GM18526 (cell line): Measurements from ENCODE around the gene EFHC2.

Experiments used
- POLR2A ChIP-seq: IDR thresholded peaks from 3 replicates; pipeline ENCODE4 v1.6.1; 2011; ENCODE audit not compliant: insufficient read length; ENCODE audit errors: extremely low read depth

The EFHC2 gene

GRCh38 chrX:44246826-44247225 lies 96.6 kb downstream of the EFHC2 start:
- no peak for TF ChIP-seq POLR2A

- no peak for TF ChIP-seq POLR2A
These were observed 97.7 kb downstream of the EFHC2 start for GRCh38 chrX:44245733-44246132.

DNA sequence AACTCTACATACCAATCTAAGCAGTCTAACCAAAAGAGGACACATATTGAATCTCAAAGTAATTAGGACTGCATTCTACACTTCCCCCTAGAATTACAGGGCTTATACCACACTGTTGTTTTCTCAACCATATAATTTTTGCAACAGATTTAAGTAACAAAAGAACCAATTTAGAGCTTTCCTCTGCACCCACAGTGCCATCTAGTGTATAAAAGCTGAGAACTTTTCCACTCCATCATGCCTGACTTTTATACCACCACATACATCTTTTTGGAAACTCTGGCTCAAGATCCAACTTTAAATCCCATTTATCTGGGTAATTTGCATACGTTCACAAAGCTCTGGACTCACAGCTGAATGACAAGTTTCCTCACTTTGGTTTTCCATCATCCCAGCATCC lies 99.5 kb downstream of the EFHC2 start:
- TF ChIP-seq POLR2A: no peak

DNA sequence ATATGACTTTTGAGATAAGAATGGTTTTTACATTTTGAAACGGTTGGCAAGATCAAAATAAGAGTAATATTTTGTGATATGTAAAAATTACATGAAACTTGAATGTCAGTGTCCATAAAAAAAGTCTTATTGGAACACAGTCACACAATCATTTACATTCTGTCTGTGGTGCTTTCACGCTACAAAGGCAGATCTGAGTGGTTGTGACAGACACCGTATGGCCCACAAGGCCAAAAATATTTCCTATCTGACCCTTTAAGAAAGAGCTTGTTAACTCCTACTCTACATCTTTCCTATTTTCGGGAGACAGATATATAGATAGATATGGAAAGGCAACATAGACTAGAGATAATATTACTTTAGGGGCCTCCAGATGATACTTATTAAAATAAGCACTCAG lies 101.9 kb downstream of the EFHC2 start:
- TF ChIP-seq POLR2A: no peak

GRCh38 chrX:44240036-44240435 lies 103.4 kb downstream of the EFHC2 start:
- no peak for TF ChIP-seq POLR2A

- no peak for TF ChIP-seq POLR2A
These were observed 104.4 kb downstream of the EFHC2 start for GRCh38 chrX:44239036-44239435.

DNA sequence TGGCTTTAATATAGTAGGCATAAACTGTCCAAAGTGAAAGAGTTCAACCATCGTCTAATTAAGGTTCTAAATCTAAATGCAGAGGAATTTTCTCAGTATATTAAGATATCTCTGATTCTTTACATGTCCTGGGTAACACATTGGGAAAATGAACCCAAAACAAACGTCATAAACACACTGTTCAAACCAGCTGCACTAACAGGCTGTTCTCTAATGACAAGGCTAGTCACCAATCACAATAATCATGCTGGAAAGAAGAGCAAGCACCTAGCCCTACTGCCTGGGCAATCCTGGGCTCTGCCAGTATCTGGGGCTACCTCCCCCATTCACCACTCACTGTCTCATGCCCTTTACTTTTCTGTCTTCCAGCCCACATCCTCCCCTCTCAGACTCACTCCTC lies 107.9 kb downstream of the EFHC2 start:
- TF ChIP-seq POLR2A: no peak

- no peak for TF ChIP-seq POLR2A
These were observed 108.9 kb downstream of the EFHC2 start for GRCh38 chrX:44234541-44234940.

DNA sequence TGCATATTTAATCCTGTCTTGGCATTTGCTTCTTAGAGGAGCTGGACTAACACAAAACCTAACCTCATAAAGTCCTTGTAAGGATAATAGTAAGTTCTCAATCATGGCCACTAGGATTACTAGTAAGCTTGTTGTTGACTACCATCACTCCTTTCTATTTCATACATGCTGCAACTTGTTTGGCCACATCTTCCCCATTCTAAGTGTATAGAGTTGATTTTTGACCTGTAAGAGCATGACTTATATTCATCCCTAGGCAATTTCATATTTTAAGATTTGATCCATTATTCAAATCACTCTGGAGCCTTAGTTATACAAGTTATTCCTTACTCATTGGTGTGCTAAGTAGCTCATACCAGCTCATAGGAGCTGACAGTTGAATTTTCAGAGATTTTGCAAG lies 109.4 kb downstream of the EFHC2 start:
- TF ChIP-seq POLR2A: no peak

- TF ChIP-seq POLR2A: no peak
These were observed 111.4 kb downstream of the EFHC2 start for GRCh38 chrX:44232081-44232480.

- TF ChIP-seq POLR2A: no peak
These were observed 114.9 kb downstream of the EFHC2 start for GRCh38 chrX:44228621-44229020.

- TF ChIP-seq POLR2A: no peak
These were observed 115.5 kb downstream of the EFHC2 start for GRCh38 chrX:44227991-44228390.

GRCh38 chrX:44225667-44226066 lies 117.8 kb downstream of the EFHC2 start:
- no peak for TF ChIP-seq POLR2A

DNA sequence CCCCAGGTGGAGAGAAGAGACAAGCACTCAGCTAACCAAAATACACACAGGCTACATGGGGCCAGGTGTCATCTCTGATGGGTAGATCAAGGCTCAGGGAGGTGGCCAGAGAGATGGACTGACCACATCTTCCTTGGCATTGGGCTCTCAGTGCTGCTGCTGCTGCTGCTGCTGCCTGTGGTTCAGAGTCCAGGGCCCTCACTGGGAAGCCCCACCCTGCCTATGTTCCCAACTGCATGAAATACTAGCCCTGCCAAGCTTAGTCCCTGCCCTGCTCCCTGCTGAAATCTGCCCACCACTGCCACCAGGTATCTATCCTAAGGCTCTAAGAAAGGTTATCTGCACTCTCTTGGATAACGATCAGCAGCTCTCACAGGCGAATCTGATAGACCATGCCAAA lies 118.7 kb downstream of the EFHC2 start:
- TF ChIP-seq POLR2A: no peak

DNA sequence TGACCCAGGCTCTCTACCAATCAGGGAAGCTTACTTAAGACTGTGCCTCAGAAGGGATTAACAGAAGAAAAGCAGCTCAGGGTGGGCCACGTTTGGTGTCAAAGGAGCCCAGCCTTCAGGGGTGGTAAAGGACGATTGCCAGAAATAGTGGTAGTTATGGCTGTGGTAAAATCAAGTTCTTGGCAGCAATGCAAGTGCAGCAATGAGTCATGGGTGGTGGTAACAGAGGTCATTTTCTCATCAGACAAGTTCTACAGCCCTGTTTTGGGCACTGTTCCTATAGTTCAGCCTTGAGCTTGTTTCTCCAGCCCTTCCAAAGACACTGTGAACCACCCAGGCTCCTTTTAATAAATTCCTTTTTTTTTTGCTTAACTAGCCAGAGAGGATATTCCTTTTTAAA lies 120.3 kb downstream of the EFHC2 start:
- TF ChIP-seq POLR2A: no peak

DNA sequence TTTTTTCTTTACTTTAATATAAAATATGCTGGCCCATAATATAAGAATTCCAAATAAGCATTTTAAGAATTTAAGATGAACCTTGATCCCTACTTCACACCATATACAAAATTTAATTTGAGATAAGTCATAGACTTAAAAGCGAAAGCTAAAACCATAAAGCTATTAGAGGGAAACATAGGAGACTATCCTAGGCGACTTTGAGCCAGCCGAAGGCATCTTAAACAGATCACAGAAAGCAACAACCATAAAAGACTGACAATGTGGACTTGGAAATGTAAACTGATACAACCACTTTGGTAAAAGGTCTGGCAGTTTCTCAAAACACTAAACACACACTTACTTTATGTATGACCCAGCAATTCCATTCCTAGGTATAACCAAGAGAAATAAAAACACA lies 125.0 kb downstream of the EFHC2 start:
- no peak for TF ChIP-seq POLR2A

DNA sequence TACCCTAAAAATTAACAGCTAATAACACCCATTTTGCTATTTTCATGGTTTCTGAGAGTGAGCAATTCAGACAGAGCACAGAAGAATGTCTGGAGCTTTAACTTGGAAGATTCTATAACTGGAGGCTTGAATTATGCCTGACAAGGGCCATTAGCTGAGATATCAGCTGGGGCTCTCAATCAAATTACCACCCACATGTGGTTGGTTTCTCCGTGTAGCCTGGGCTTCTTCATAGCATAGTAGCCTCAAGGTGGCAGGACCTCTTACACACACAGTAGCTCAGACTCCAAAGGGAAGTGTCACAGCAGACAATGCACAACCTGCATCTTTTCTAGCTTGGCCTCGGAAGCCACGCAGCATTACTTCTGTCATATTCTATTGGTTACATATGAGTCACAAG lies 127.3 kb downstream of the EFHC2 start:
- TF ChIP-seq POLR2A: no peak

DNA sequence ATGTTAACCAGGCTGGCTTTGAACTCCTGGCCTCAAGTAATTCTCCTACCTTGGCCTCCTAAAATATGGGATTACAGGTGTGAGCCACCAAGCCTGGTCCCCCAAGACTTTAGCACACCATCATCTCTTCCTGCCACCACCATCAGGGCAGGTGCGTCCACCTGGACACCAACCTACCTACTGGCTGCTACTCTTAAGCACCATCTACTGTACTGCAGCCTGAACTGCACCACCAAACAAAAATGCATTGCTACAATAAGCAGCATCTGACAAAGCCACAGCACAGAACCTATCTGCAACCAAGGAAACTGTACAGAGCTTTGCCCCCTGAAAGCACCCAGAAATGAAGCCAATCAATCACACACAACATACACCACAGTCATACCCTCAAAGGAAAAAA lies 139.7 kb downstream of the EFHC2 start:
- no peak for TF ChIP-seq POLR2A
